ENCODE results near the gene BCL2L11.

- TF ChIP-seq EZH2 (IDR thresholded peaks at IDR 0.05) (no peak), POLR2AphosphoS5 (IDR thresholded peaks at IDR 0.05; ENCODE audit: borderline replicate concordance, low read depth, low read length) (no peak), FOXP2 (optimal IDR thresholded peaks at IDR 0.05; ENCODE audit: control extremely low read depth, extremely low read length, insufficient read depth) (no peak)
These were observed 47.1 kb downstream of the BCL2L11 start for GRCh38 chr2:111167863-111168162.
